GM19351 (cell line): ENCODE measurements around the gene DCTN2.
"Not testable (repeated sequence)": the region's sequence is repeated elsewhere in the genome, so short reads cannot be mapped to it uniquely, and the experiment has no call there.

Source experiments
- ATAC-seq: cut with Tn5 transposase; IDR thresholded peaks from one replicate; pipeline ENCODE4 v1.9.1; 2021; ENCODE audit warnings: mild to moderate bottlenecking, moderate library complexity; ENCODE audit not compliant: unreplicated experiment

The DCTN2 gene

GRCh38 chr12:57577981-57578758, 31.2 kb upstream of the DCTN2 start:
- no peak for ATAC-seq

GRCh38 chr12:57576613-57577160, 29.7 kb upstream of the DCTN2 start:
- no peak for ATAC-seq

GRCh38 chr12:57575771-57576612, 29.0 kb upstream of the DCTN2 start:
- no peak for ATAC-seq

- ATAC-seq = no peak
Measured at GRCh38 chr12:57574795-57575194, 27.8 kb upstream of the DCTN2 start.

- ATAC-seq = no peak
Measured at GRCh38 chr12:57571926-57572762, 25.2 kb upstream of the DCTN2 start.

- not testable (repeated sequence) for ATAC-seq
Measured at GRCh38 chr12:57570438-57570837, 23.4 kb upstream of the DCTN2 start.

- no peak for ATAC-seq
Measured at GRCh38 chr12:57569858-57570257, 22.9 kb upstream of the DCTN2 start.

- no peak for ATAC-seq
Measured at GRCh38 chr12:57568838-57569237, 21.8 kb upstream of the DCTN2 start.

- ATAC-seq = no peak
Measured at GRCh38 chr12:57564178-57564740, 17.3 kb upstream of the DCTN2 start.

GRCh38 chr12:57563358-57563757, 16.4 kb upstream of the DCTN2 start:
- ATAC-seq = no peak

- ATAC-seq = not testable (repeated sequence)
Measured at GRCh38 chr12:57561117-57561516, 14.1 kb upstream of the DCTN2 start.

- no peak for ATAC-seq
Measured at GRCh38 chr12:57560516-57560915, 13.5 kb upstream of the DCTN2 start.

GRCh38 chr12:57558864-57559263, 11.9 kb upstream of the DCTN2 start:
- no peak for ATAC-seq

- no peak for ATAC-seq
Measured at GRCh38 chr12:57554897-57555296, 7.9 kb upstream of the DCTN2 start.

- ATAC-seq = no peak
Measured at GRCh38 chr12:57554453-57554852, 7.5 kb upstream of the DCTN2 start.

GRCh38 chr12:57553343-57554202, 6.6 kb upstream of the DCTN2 start:
- ATAC-seq = no peak

GRCh38 chr12:57552835-57553313, 5.9 kb upstream of the DCTN2 start:
- ATAC-seq = no peak

GRCh38 chr12:57552306-57552651, 5.3 kb upstream of the DCTN2 start:
- no peak for ATAC-seq

GRCh38 chr12:57551637-57552305, 4.8 kb upstream of the DCTN2 start:
- no peak for ATAC-seq
